ENCODE measurements around the gene AMHR2.
A peak's percentile ranks its signal among the peaks of the same experiment; 100 is the strongest.
"Not testable (repeated sequence)": the region's sequence is repeated elsewhere in the genome, so short reads cannot be mapped to it uniquely, and the experiment has no call there.

AMHR2 gene

GRCh38 chr12:53430116-53430515 lies 6.5 kb downstream of the AMHR2 start:
- TF ChIP-seq CTCF (IDR thresholded peaks at IDR 0.05) = no peak
- no peak for TF ChIP-seq ZFX (IDR thresholded peaks at IDR 0.05; ENCODE audit: borderline replicate concordance)

GRCh38 chr12:53431187-53431586 lies 7.5 kb downstream of the AMHR2 start:
- 0 out of 2 replicates have a peak overlapping the region, but pooled peaks have one; percentile 4 for H3K27ac ChIP-seq
- TF ChIP-seq ZFX (IDR thresholded peaks at IDR 0.05; ENCODE audit: borderline replicate concordance) (no peak), CTCF (IDR thresholded peaks at IDR 0.05) (no peak)

More at GRCh38 chr12:53430116-53430515, 6.5 kb downstream of the AMHR2 start:
- no peak overlapping the region for H3K27ac ChIP-seq

- not testable (repeated sequence) for H3K27ac ChIP-seq
These were observed 11.7 kb downstream of the AMHR2 start for GRCh38 chr12:53435326-53435725.

GRCh38 chr12:53439582-53439981 lies 15.9 kb downstream of the AMHR2 start:
- peak overlapping the region; percentile 100; the same call in 1 of the 2 replicates for H3K27ac ChIP-seq

GRCh38 chr12:53441040-53441833 lies 17.6 kb downstream of the AMHR2 start, which contains the start of gene PRR13:
TSS of gene PRR13 (plus strand) at chr12:53441734. CDS start at chr12:53442715, 981 bp downstream.
- peak within 1 kb of the TSS; percentile 100 for H3K27ac ChIP-seq
- no peak for TF ChIP-seq ZFX (IDR thresholded peaks at IDR 0.05; ENCODE audit: borderline replicate concordance)

GRCh38 chr12:53443955-53444354 lies 20.3 kb downstream of the AMHR2 start:
- H3K27ac ChIP-seq = peak overlapping the region; percentile 100
- TF ChIP-seq ZFX (IDR thresholded peaks at IDR 0.05; ENCODE audit: borderline replicate concordance) = no peak
- no peak for TF ChIP-seq CTCF (IDR thresholded peaks at IDR 0.05)

GRCh38 chr12:53444593-53445325 lies 21.1 kb downstream of the AMHR2 start:
- peak overlapping the region; percentile 100 for H3K27ac ChIP-seq

GRCh38 chr12:53450936-53451335 lies 27.3 kb downstream of the AMHR2 start:
- H3K27ac ChIP-seq = no peak overlapping the region; the same call in 1 of the 2 replicates

More at GRCh38 chr12:53450936-53451335, 27.3 kb downstream of the AMHR2 start:
- TF ChIP-seq ZFX (IDR thresholded peaks at IDR 0.05; ENCODE audit: borderline replicate concordance) = no peak
- no peak for TF ChIP-seq CTCF (IDR thresholded peaks at IDR 0.05)

Measured in 22Rv1 (cell line).